MM.1S (cell line): ENCODE data around the gene MUC16.
"Not testable (repeated sequence)": the region's sequence is repeated elsewhere in the genome, so short reads cannot be mapped to it uniquely, and the experiment has no call there.

Experiments used
- DNase-seq: peaks from one replicate; pipeline ENCODE4 v3.0.0-alpha.2; 2015
- H2AFZ ChIP-seq: fragments of 300-600 bp; sonication (generic); 2 replicates; pipeline ENCODE4 v1.6.0; 2016; ENCODE audit warnings: antibody characterized with exemption, low read length
- H3F3A ChIP-seq: fragments of 300-600 bp; sonication (generic); 2 replicates; pipeline ENCODE4 v1.6.1; 2016; ENCODE audit warnings: mild to moderate bottlenecking, antibody characterized with exemption, low read length, moderate library complexity, mixed read lengths; ENCODE audit not compliant: insufficient read depth
- H3K27ac ChIP-seq: fragments of 300-600 bp; sonication (generic); 2 replicates; pipeline ENCODE4 v1.5.1; 2016; ENCODE audit warnings: mild to moderate bottlenecking, low read length
- H3K27me3 ChIP-seq: fragments of 300-600 bp; sonication (generic); replicated peaks from 2 replicates; pipeline ENCODE4 v1.6.0; 2016; ENCODE audit warnings: low read length; ENCODE audit not compliant: insufficient read depth
- H3K36me3 ChIP-seq: fragments of 300-600 bp; sonication (generic); replicated peaks from 2 replicates; pipeline ENCODE4 v1.6.1; 2016; ENCODE audit warnings: mild to moderate bottlenecking, low read length, mixed read lengths; ENCODE audit not compliant: insufficient read depth
- H3K4me1 ChIP-seq: fragments of 300-600 bp; sonication (generic); 2 replicates; pipeline ENCODE4 v1.6.1; 2016; ENCODE audit warnings: low read length, mixed read lengths
- H3K4me2 ChIP-seq: fragments of 300-600 bp; sonication (generic); 2 replicates; pipeline ENCODE4 v1.6.0; 2016; ENCODE audit warnings: low read depth, low read length
- H3K4me3 ChIP-seq: fragments of 300-600 bp; sonication (generic); 2 replicates; pipeline ENCODE4 v1.5.1; 2016; ENCODE audit warnings: low read length, mixed read lengths
- H3K79me2 ChIP-seq: fragments of 300-600 bp; sonication (generic); 2 replicates; pipeline ENCODE4 v1.6.1; 2016; ENCODE audit warnings: mixed run types, low read length, mixed read lengths
- H3K9ac ChIP-seq: fragments of 300-600 bp; sonication (generic); 2 replicates; pipeline ENCODE4 v1.6.1; 2016; ENCODE audit warnings: low read length, mixed read lengths
- H3K9me2 ChIP-seq: fragments of 300-600 bp; sonication (generic); replicated peaks from 2 replicates; pipeline ENCODE4 v1.6.1; 2016; ENCODE audit warnings: mild to moderate bottlenecking, low read length, mixed read lengths; ENCODE audit not compliant: insufficient read depth
- H3K9me3 ChIP-seq: fragments of 300-600 bp; sonication (generic); replicated peaks from 2 replicates; pipeline ENCODE4 v1.6.1; 2016; ENCODE audit warnings: mild to moderate bottlenecking, low read length, mixed read lengths; ENCODE audit not compliant: insufficient read depth
- H4K20me1 ChIP-seq: fragments of 300-600 bp; sonication (generic); 2 replicates; pipeline ENCODE4 v1.6.1; 2016; ENCODE audit warnings: mild to moderate bottlenecking, low read length, moderate library complexity, mixed read lengths; ENCODE audit not compliant: insufficient read depth
- CTCF ChIP-seq: fragments of 300-600 bp; sonication (generic); IDR thresholded peaks from 2 replicates; pipeline ENCODE4 v1.5.1; 2016; ENCODE audit warnings: antibody characterized with exemption, low read length, mixed read lengths
- EZH2 ChIP-seq: fragments of 300-600 bp; sonication (generic); optimal IDR thresholded peaks from 2 replicates; pipeline ENCODE3; 2017; ENCODE audit warnings: low read depth, mild to moderate bottlenecking, antibody characterized with exemption, low read length, mixed read lengths
- EZH2phosphoT487 ChIP-seq: fragments of 300-600 bp; sonication (generic); IDR thresholded peaks from 2 replicates; pipeline ENCODE4 v1.6.1; 2018; ENCODE audit warnings: antibody characterized with exemption, low read length

The MUC16 gene

GRCh38 chr19:9009935-9010651 lies at the start of gene MUC16:
Gene MUC16 (minus strand): TSS chr19:9010409.
- Histone ChIP-seq H3K36me3 (no peaks in the 10 kb centered on the region), H3K27ac (no peak within 1 kb of the TSS), H4K20me1 (no peaks in the 10 kb centered on the region), H3K9ac (peak within 1 kb of the TSS; percentile 4; the same call in 1 of the 2 replicates), H3K4me3 (peak within 1 kb of the TSS; percentile 66), H3K4me2 (peak within 1 kb of the TSS; percentile 78), H3K4me1 (no peaks in the 10 kb centered on the region), H3K9me2 (no peaks in the 10 kb centered on the region), H3K27me3 (peaks cover 54% of the 10 kb centered on the region), H3F3A (no peaks in the 10 kb centered on the region), H3K9me3 (no peaks in the 10 kb centered on the region), H2AFZ (peak within 1 kb of the TSS; percentile 80), H3K79me2 (no peaks in the 10 kb centered on the region)
- TF ChIP-seq CTCF (no peak), EZH2phosphoT487 (no peak), EZH2 (no peak)
- peak; percentile 40 for DNase-seq

- H3K9me3 ChIP-seq = no peaks in the 10 kb centered on the region
- H3K4me3 ChIP-seq = no peak overlapping the region
- H3K9me2 ChIP-seq = no peaks in the 10 kb centered on the region
- no peak for DNase-seq
- H4K20me1 ChIP-seq = no peaks in the 10 kb centered on the region
- H3K27ac ChIP-seq = no peak overlapping the region
- no peak for TF ChIP-seq CTCF
- no peak for TF ChIP-seq EZH2phosphoT487
- no peak for TF ChIP-seq EZH2
- H3K4me1 ChIP-seq = no peaks in the 10 kb centered on the region
- H3K36me3 ChIP-seq = no peaks in the 10 kb centered on the region
- H3K27me3 ChIP-seq = peaks cover 20% of the 10 kb centered on the region
- no peaks in the 10 kb centered on the region for H3K79me2 ChIP-seq
- no peak overlapping the region for H3K4me2 ChIP-seq
- H3K9ac ChIP-seq = no peak overlapping the region
- H3F3A ChIP-seq = no peaks in the 10 kb centered on the region
- no peak overlapping the region for H2AFZ ChIP-seq
Observed at GRCh38 chr19:9058905-9059667, 48.9 kb upstream of the MUC16 start.

GRCh38 chr19:9057505-9058258 lies 47.5 kb upstream of the MUC16 start:
- H4K20me1 ChIP-seq = no peaks in the 10 kb centered on the region
- no peaks in the 10 kb centered on the region for H3K4me1 ChIP-seq
- H3K4me3 ChIP-seq = no peak overlapping the region
- H3K9ac ChIP-seq = no peak overlapping the region
- no peak overlapping the region for H3K27ac ChIP-seq
- H2AFZ ChIP-seq = no peak overlapping the region
- H3K9me2 ChIP-seq = no peaks in the 10 kb centered on the region
- H3K4me2 ChIP-seq = no peak overlapping the region
- no peaks in the 10 kb centered on the region for H3K79me2 ChIP-seq
- DNase-seq = no peak
- no peaks in the 10 kb centered on the region for H3K36me3 ChIP-seq
- H3K27me3 ChIP-seq = peaks cover 19% of the 10 kb centered on the region
- H3F3A ChIP-seq = no peaks in the 10 kb centered on the region
- TF ChIP-seq CTCF (no peak), EZH2phosphoT487 (no peak), EZH2 (no peak)
- H3K9me3 ChIP-seq = no peaks in the 10 kb centered on the region

GRCh38 chr19:9056131-9056530 lies 45.9 kb upstream of the MUC16 start:
- not testable (repeated sequence) for H3K27ac ChIP-seq

More at GRCh38 chr19:9056131-9056530, 45.9 kb upstream of the MUC16 start:
- not testable (repeated sequence) for H4K20me1 ChIP-seq, H3K4me1 ChIP-seq, H3K36me3 ChIP-seq, H2AFZ ChIP-seq, H3K9me2 ChIP-seq, H3K4me3 ChIP-seq, H3K79me2 ChIP-seq, H3K9me3 ChIP-seq, DNase-seq, H3F3A ChIP-seq, H3K4me2 ChIP-seq, H3K9ac ChIP-seq
- peaks cover 19% of the 10 kb centered on the region for H3K27me3 ChIP-seq
